GM10266 (cell line): ENCODE results near the gene ZBTB20.
A peak's percentile ranks its signal among the peaks of the same experiment; 100 is the strongest.

Source experiments
- DNase-seq: peaks from one replicate; pipeline ENCODE4 v3.0.0; 2012; ENCODE audit errors: extremely low spot score
- CTCF ChIP-seq: IDR thresholded peaks from 2 replicates; pipeline ENCODE4 v1.5.1; 2012; ENCODE audit warnings: mild to moderate bottlenecking, low read depth; ENCODE audit not compliant: control insufficient read depth, insufficient read depth; ENCODE audit errors: missing control alignments

Gene ZBTB20

GRCh38 chr3:114365909-114366308, 781.2 kb downstream of the ZBTB20 start:
- TF ChIP-seq CTCF, result no peak
- DNase-seq, result no peak

- TF ChIP-seq CTCF, result no peak
- no peak for DNase-seq
Observed at GRCh38 chr3:114364806-114365654, 782.1 kb downstream of the ZBTB20 start.

GRCh38 chr3:114363554-114364202, 783.4 kb downstream of the ZBTB20 start:
- TF ChIP-seq CTCF, result no peak
- DNase-seq, result no peak

GRCh38 chr3:114362815-114363214, 784.3 kb downstream of the ZBTB20 start:
- DNase-seq, result peak; percentile 36
- peak; percentile 49 for TF ChIP-seq CTCF

- no peak for TF ChIP-seq CTCF
- DNase-seq, result no peak
Observed at GRCh38 chr3:114361391-114361790, 785.7 kb downstream of the ZBTB20 start.

GRCh38 chr3:114356525-114356924, 790.6 kb downstream of the ZBTB20 start:
- DNase-seq, result no peak
- no peak for TF ChIP-seq CTCF

- no peak for TF ChIP-seq CTCF
- DNase-seq, result no peak
Observed at GRCh38 chr3:114356066-114356465, 791.0 kb downstream of the ZBTB20 start.
